Heart left ventricle (tissue), 13 donors: Measurements from ENCODE around the gene DUXB.

Experiments
- CTCF ChIP-seq, 12 donors: fragments of 200-600 bp; sonication (generic) in 4 of 12; IDR thresholded peaks; one replicate each; pipeline versions ENCODE4 v1.5.0 to v1.8.0; 2018 to 2022; ENCODE audit warnings: antibody characterized with exemption in 12 of 12, mild to moderate bottlenecking in 5 of 12
- POLR2A ChIP-seq, 2 donors: fragments of 450-650 bp; IDR thresholded peaks; one replicate each; pipeline ENCODE4 v1.6.1; 2017; ENCODE audit warnings: antibody characterized with exemption in 2 of 2, mild to moderate bottlenecking in 2 of 2, moderate library complexity in 2 of 2
- donor health status: ischemic (EF 13 %, LVEDD 7.1; RV severe dilation, severe dysfunction).
- donor health status: DM: no; HTN: yes; CAD: no.
- donor health status: DM: no; HTN: no; CAD: no.
- donor health status: ischemic (EF 25% LVEDD 6.9; RV normal size, moderate dysfunction).
- donor health status: ischemic (EF 25% LVEDD 5.7; RV mildly dilated, moderate dysfunction).
- donor health status: ischemic (EF 35%, LVEDD 5.7; RV mildly dilated, moderate dysfunction).
- donor health status: nonischemic (EF 11% LVEDD 7.7; RV severe dilation, severe dysfunction).
- donor health status: DM: yes; HTN: yes; CAD: no.
- donor health status: PGD.
- donor health status: ischemic (EF 29% LVEDD 5.4; RV normal size, mild dysfunction).
- donor health status: nonischemic (EF 23%, LVEDD 6.1; RV moderate dilation, normal function).

- TF ChIP-seq CTCF (IDR thresholded peaks at IDR 0.05), result no peak
- no peak for TF ChIP-seq POLR2A (IDR thresholded peaks at IDR 0.05)
Observed at GRCh38 chr16:75653922-75654321, 47.3 kb downstream of the DUXB start.
